Stimulated activated CD4-positive, alpha-beta T cell treated with anti-CD3 and anti-CD28 coated beads, Interleukin-1b, Interleukin-23, amount 100 ng/mL, for 48 hours (primary cell): ENCODE measurements around the gene ZMYM2.

ENCODE experiments used
- DNase-seq: peaks from one replicate; pipeline ENCODE4 v3.0.0-alpha.2; 2020

ZMYM2 gene

GRCh38 chr13:20049558-20050473 is 91.3 kb downstream of the ZMYM2 start:
- no peak for DNase-seq

- DNase-seq: no peak
Measured at GRCh38 chr13:20051366-20051765, 92.8 kb downstream of the ZMYM2 start.

- DNase-seq: no peak
Measured at GRCh38 chr13:20053016-20053415, 94.5 kb downstream of the ZMYM2 start.

- no peak for DNase-seq
Measured at GRCh38 chr13:20053891-20054290, 95.4 kb downstream of the ZMYM2 start.

GRCh38 chr13:20054586-20054985 is 96.1 kb downstream of the ZMYM2 start:
- DNase-seq: no peak

GRCh38 chr13:20057214-20057613 is 98.7 kb downstream of the ZMYM2 start:
- DNase-seq: no peak

GRCh38 chr13:20057963-20058362 is 99.4 kb downstream of the ZMYM2 start:
- DNase-seq: no peak

GRCh38 chr13:20058476-20058875 is 99.9 kb downstream of the ZMYM2 start:
- no peak for DNase-seq

- DNase-seq: no peak
Measured at GRCh38 chr13:20064128-20064527, 105.6 kb downstream of the ZMYM2 start.

- DNase-seq: no peak
Measured at GRCh38 chr13:20065516-20065915, 107.0 kb downstream of the ZMYM2 start.

- no peak for DNase-seq
Measured at GRCh38 chr13:20069956-20070355, 111.4 kb downstream of the ZMYM2 start.

GRCh38 chr13:20073775-20074174 is 115.2 kb downstream of the ZMYM2 start:
- DNase-seq: no peak

GRCh38 chr13:20074966-20075365 is 116.4 kb downstream of the ZMYM2 start:
- no peak for DNase-seq

GRCh38 chr13:20077086-20077485 is 118.6 kb downstream of the ZMYM2 start:
- no peak for DNase-seq

GRCh38 chr13:20080377-20081164 is 122.0 kb downstream of the ZMYM2 start:
- DNase-seq: no peak

- no peak for DNase-seq
Measured at GRCh38 chr13:20090349-20090748, 131.8 kb downstream of the ZMYM2 start.

- no peak for DNase-seq
Measured at GRCh38 chr13:20093951-20094350, 135.4 kb downstream of the ZMYM2 start.

- no peak for DNase-seq
Measured at GRCh38 chr13:20099319-20099718, 140.8 kb downstream of the ZMYM2 start.

- no peak for DNase-seq
Measured at GRCh38 chr13:20101467-20102316, 143.2 kb downstream of the ZMYM2 start.

- DNase-seq: no peak
Measured at GRCh38 chr13:20102525-20103180, 144.1 kb downstream of the ZMYM2 start.

- no peak for DNase-seq
Measured at GRCh38 chr13:20105161-20105689, 146.7 kb downstream of the ZMYM2 start.

GRCh38 chr13:20106742-20107141 is 148.2 kb downstream of the ZMYM2 start:
- DNase-seq: no peak
